Left ventricle myocardium inferior (tissue), 1 donor: ENCODE results near the gene RNASE8. TPM values are rescaled to one million over a fixed set of nuclear protein-coding genes. Genes with fewer than 3 reads are reported as not detected.

Experiments used
- DNase-seq: peaks from one replicate; pipeline ENCODE4 v3.0.0-alpha.2; 2020
- H3K27ac ChIP-seq: fragments of 200-600 bp; replicated peaks from 2 replicates; pipeline ENCODE4 v1.8.0; 2021
- H3K27me3 ChIP-seq: fragments of 200-600 bp; 2 replicates; pipeline ENCODE4 v1.8.0; 2021; ENCODE audit warnings: low read depth
- H3K36me3 ChIP-seq: fragments of 200-600 bp; 2 replicates; pipeline ENCODE4 v1.8.0; 2021
- H3K4me1 ChIP-seq: fragments of 200-600 bp; 2 replicates; pipeline ENCODE4 v1.8.0; 2021
- H3K4me3 ChIP-seq: fragments of 200-600 bp; 2 replicates; pipeline ENCODE4 v1.8.0; 2021; ENCODE audit warnings: mild to moderate bottlenecking, moderate library complexity
- H3K9me3 ChIP-seq: fragments of 200-600 bp; replicated peaks from 2 replicates; pipeline ENCODE4 v1.8.0; 2021
- CTCF ChIP-seq: fragments of 200-600 bp; IDR thresholded peaks from 2 replicates; pipeline ENCODE4 v1.8.0; 2021; ENCODE audit warnings: antibody characterized with exemption, mild to moderate bottlenecking, borderline replicate concordance
- intact Hi-C: fragments of 100-400 bp; cut with micrococcal nuclease; formaldehyde crosslinking; loops from one replicate; pipeline ENCODE4 v1.11.0; 2022
- total RNA-seq: library from RNA; stranded (reverse); fragmentation: NEBNext Ultra II Directional; extraction: Animal tissue kit (Norgen Biotek cat#: 25700); gene quantifications from one replicate; pipeline ENCODE4 v1.2.1, GENCODE V29; 2021
- donor health status: DM: no; HTN: yes; CAD: no; lungs with severe emphysema.

Gene RNASE8
- total RNA-seq, 1 donor from 2014 or later, result not detected

- TF ChIP-seq CTCF, result no peak
- H3K4me1 ChIP-seq, result peaks cover 56% of the 10 kb centered on the region
- H3K9me3 ChIP-seq, result no peaks in the 10 kb centered on the region
- intact Hi-C loops, result no loop called here
- H3K27me3 ChIP-seq, result no peaks in the 10 kb centered on the region
- no peaks in the 10 kb centered on the region for H3K36me3 ChIP-seq
- H3K27ac ChIP-seq, result peak overlapping the region; percentile 77
- DNase-seq, result no peak
- H3K4me3 ChIP-seq, result peak overlapping the region; percentile 5
Observed at GRCh38 chr14:21042918-21043317, 14.7 kb upstream of the RNASE8 start.

GRCh38 chr14:21043387-21043973, 14.1 kb upstream of the RNASE8 start:
- H3K27ac ChIP-seq, result peak overlapping the region; percentile 77
- H3K4me1 ChIP-seq, result peaks cover 56% of the 10 kb centered on the region
- TF ChIP-seq CTCF, result no peak

GRCh38 chr14:21043974-21044618, 13.5 kb upstream of the RNASE8 start:
- H3K27ac ChIP-seq, result peak overlapping the region; percentile 77
- intact Hi-C loops, result no loop called here
- H3K9me3 ChIP-seq, result no peaks in the 10 kb centered on the region
- no peak for TF ChIP-seq CTCF
- peak; percentile 27 for DNase-seq
- no peaks in the 10 kb centered on the region for H3K27me3 ChIP-seq
- H3K4me1 ChIP-seq, result peaks cover 56% of the 10 kb centered on the region
- no peak overlapping the region for H3K4me3 ChIP-seq
- no peaks in the 10 kb centered on the region for H3K36me3 ChIP-seq

More at GRCh38 chr14:21043387-21043973, 14.1 kb upstream of the RNASE8 start:
- Histone ChIP-seq H3K27me3 (no peaks in the 10 kb centered on the region), H3K4me3 (peak overlapping the region; percentile 5), H3K36me3 (no peaks in the 10 kb centered on the region), H3K9me3 (no peaks in the 10 kb centered on the region)
- intact Hi-C loops, result no loop called here
- no peak for DNase-seq

GRCh38 chr14:21047378-21047781, 10.2 kb upstream of the RNASE8 start:
- DNase-seq, result no peak
- no peak overlapping the region for H3K27ac ChIP-seq
- TF ChIP-seq CTCF, result no peak
- no peaks in the 10 kb centered on the region for H3K27me3 ChIP-seq
- intact Hi-C loops, result no loop called here
- H3K9me3 ChIP-seq, result no peaks in the 10 kb centered on the region
- peaks cover 45% of the 10 kb centered on the region for H3K4me1 ChIP-seq
- H3K4me3 ChIP-seq, result no peak overlapping the region
- no peaks in the 10 kb centered on the region for H3K36me3 ChIP-seq

GRCh38 chr14:21048638-21049037, 9.0 kb upstream of the RNASE8 start:
- intact Hi-C loops, result no loop called here
- no peaks in the 10 kb centered on the region for H3K9me3 ChIP-seq
- no peaks in the 10 kb centered on the region for H3K36me3 ChIP-seq
- no peak for DNase-seq
- no peak overlapping the region for H3K27ac ChIP-seq
- no peaks in the 10 kb centered on the region for H3K27me3 ChIP-seq
- no peak for TF ChIP-seq CTCF
- H3K4me3 ChIP-seq, result no peak overlapping the region
- H3K4me1 ChIP-seq, result peaks cover 32% of the 10 kb centered on the region
